ENCODE data around the gene GRAMD2A.

Gene GRAMD2A

DNA sequence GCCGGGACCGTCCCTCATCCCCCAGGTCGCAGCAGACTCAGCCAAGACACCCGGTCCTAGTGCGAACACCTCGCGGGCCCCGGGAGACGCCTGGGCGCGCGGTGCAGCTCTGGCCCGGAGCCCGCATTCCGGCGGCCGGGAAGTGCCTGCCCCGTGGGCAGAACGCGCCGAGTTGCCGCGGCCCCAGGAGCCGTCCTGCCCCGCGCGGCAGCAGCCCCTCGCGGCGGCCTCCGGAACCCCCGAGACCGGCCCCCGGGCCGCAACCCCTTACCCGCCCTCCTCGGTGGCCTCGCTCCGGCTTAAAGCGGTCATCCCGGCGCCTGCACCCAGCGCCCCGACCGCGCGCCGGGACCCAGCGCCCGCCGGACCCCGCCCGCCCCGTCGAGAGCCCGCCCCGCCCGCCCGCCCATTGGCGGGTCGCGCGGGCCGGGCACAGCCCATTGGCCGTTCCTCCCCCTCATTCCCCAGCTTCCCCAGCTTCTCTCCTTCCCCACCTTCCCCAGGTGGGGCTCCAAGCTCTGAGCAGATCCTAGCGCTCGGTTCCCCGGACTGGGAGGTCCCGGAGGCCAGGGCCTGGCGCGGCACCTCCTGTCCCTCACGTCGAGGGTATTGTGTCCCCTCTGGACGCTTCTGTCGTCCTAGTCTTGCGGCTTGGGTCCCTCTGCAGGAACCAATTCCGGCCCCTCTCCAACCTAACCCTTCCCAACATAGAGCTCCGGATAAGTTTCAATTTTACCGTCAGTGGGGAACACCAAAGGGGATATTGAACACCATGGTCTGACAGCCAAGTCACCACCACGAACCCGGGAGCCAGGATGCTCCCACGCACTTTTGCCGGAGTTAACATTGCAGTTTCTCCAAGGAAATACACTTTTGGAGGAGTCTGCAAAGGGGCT, at the start of gene GRAMD2A:
TSS of gene GRAMD2A (minus strand) at position 328 of the 896 bp plus-strand sequence.
- peak; percentile 93 for DNase-seq (ENCODE audit: low spot score)

DNA sequence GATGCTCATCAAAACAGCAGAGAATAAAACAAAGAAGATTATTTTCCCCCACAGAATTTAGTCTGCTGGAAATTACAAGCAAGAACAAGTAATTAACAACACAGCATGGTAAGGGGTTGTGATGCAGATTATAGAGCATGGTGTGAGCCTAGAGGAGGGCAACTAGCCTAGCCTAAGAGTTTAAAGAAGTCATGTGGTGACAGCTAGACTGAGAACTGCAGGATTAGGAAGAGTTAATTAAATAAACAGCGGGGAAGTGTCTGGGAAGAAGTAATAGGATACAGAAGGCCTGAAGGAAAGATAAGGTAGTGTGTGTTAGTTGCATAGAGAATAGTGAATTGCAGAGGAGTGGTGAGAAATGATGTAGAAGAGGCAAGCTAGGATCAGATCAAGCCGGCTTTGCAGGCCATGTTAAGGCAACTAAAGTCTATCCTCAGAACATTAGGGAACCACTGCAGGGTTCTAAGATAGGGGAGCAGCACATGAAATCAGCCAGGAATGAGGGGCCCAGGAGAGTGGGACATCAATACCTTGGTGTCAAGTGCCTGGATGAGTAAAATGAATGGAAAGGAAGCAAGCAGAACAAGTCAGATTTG, 45.3 kb upstream of the GRAMD2A start:
- DNase-seq (ENCODE audit: low spot score): peak; percentile 33

DNA sequence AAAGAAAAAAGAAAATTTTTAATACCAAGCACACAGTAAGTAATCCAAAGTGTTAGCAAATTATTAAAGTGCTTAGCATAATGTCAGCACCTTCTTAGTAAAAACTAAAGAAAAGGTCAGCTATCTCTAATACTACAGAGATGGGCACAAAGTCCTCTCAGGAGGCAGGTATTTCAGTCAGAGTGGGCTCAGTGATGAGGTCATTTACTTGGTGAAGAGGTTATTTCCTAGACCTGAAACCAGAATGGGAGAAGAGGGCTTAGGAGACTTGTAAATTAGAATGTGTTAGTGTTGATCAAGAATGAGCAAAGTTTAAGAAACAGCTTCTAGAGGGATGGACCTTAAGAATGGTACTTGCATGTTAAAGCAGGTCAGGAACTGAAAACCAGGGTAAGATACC, 42.1 kb upstream of the GRAMD2A start:
- no peak for DNase-seq (ENCODE audit: low spot score)

DNA sequence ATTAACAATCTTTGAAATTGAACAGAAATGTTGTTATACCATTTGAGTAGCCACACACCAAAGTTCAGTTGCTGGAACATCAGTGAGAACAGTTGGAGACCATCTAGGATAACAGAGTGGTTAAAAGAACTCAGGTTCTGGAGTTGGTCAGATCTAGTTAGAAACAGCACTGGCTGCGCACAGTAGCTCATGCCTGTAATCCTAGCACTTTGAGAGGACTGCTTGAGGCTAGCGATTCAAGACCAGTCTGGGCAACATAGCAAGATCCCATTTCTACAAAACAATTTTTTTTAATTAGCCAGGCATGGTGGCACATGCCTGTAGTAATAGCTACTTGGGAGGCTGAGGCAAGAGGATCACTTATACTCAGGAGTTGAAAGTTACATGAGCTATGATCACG, 41.0 kb upstream of the GRAMD2A start:
- no peak for DNase-seq (ENCODE audit: low spot score)

DNA sequence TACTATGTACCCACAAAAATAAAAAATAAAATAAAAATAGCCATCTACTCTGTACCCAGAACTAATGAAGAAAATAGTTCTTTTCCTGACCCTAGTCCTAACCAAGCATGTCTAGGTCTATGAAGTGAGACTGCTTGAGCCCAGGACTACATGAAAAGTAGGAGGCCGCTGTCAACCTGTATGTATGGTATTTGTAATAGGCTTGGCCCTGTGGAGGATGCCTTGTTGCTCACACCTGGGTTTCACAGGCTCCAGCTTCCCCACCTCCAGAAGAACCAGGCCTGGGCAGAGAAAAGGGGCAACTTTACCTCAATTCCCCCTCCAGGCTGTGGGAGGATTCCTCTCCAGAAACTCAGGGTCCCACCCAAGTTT, 40.3 kb upstream of the GRAMD2A start:
- no peak for DNase-seq (ENCODE audit: low spot score)

DNA sequence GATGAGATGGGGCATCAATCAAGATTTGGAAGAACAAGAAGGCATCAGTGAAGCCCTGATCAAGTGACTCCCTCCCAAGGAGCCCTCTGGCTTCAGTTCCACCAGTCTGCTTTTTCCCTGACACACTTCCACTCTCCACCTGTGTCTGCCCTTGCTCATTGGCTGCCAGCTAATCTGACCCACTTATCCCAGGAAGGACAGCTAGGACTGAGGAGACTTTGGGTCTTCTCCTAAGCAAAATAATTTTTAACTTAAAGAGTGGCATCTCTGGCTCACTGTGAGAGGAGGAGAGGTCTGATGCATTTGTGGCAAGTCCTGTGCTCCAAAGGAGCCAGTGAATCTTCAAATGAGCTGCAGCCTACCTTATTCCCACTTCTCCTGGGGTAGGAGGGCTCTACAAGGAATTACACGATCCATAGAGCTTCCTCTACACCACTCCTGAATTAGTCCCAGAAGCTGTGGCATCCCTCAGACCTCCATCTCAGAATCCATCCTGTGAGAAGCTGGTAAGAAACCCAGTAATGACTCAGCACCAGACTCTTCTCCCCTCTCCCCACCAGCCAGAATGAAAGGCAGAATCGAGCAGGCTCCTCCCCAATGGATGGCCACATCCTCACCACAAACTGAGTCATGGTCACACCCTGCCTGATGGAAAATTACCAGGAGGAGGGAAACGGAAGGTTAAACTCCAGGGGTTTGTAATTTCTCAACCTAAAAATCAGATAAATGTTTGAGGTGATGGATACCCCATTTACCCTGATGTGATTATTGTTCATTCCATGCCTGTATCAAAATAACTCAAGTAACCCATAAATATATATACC, 39.7 kb upstream of the GRAMD2A start:
- peak; percentile 51 for DNase-seq (ENCODE audit: low spot score)

DNA sequence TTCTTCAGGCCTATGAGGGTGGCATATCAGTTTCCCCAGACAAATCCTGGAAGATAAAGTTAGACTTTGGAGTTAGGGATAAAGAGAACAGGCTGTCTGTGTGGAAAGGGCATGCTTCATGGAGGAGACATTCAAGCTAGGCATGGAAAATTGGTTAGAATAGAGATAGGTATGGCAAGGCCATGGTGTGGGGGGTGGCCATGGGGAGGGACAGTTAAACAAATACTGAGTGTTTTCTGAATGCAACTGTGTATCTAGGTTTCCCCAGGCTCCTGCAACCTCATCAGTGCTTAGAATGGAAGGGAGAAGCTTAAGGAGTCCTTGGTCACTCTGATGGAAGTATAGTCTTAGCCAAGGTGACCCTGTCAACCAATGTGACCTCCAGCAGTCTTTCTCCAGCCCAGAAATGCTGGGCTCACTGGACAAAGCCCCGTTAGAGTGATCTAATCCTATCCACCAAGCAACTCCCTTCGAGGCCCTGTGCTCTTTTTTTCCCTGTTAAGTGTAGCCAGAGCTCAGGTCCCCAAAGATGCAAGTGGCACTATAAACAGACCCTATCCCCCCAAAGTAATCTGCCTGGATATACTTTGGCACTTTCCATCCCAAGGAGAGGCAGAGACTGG, 38.9 kb upstream of the GRAMD2A start:
- DNase-seq (ENCODE audit: low spot score): no peak

DNA sequence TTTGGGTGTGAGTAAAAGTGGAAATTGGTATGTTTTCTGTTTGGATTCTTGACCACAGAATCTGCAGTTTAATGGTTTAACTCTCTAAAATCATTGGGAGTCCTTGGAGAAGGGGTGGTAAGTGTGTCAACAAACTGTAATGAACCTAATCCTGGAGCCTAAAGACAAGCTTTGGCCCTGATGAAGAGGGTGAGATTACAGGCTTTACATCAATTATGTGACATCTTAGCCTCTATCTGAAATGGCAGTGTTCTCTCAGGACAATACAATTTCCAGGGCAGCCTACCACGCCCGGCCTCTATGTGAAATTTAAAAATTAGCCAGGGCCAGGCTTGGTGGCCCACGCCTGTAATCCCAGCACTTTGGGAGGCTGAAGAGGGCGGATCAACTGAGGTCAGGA, 37.7 kb upstream of the GRAMD2A start:
- no peak for DNase-seq (ENCODE audit: low spot score)

DNA sequence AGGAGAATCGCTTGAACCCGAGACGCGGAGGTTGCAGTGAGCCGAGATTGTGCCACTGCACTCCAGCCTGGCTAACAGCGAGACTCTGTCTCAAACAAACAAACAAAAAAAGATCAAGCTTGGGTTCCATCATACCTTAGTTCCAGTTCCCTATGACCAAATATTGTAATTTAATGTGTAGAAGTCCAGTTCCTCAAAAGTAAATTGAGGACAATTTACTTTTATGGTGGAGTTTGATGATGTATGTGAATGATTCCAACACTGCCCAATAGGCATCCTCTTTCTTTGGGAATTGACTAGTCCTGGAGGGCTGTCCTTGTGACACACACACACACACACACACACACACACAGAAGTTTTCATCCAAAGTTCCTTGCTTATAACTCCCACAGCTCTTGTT, 36.2 kb upstream of the GRAMD2A start:
- no peak for DNase-seq (ENCODE audit: low spot score)

DNA sequence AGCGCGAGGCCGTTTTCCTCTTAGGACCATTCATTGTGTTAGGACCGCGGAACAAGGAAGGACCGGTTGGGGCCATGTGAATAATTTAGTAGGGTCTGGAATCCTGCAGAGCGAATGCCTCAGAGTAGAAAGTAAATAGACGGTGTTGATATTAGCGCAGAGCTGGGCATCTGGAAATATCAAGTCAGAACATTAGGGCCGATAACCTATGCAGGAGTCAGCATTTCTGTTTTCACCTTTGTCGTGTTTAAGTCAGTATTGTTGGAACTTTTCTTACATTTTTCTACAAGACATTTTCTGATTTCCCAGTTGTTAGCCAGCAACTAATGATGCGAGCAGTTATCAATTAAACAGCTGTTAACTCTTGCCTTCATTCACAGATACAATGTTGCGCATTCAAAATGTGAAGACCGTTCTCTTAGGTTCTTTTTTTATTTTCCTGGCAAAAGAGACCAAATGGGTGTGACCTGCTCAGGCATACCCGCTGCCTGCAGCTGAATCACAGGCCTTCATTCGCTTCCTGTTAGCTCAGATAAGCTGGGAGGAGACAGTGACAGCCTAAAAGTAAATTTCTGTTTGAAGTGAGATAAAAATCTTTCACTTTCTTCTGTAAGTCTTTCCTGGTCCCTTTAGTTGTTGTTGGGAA, 34.4 kb upstream of the GRAMD2A start:
- peak; percentile 43 for DNase-seq (ENCODE audit: low spot score)

DNA sequence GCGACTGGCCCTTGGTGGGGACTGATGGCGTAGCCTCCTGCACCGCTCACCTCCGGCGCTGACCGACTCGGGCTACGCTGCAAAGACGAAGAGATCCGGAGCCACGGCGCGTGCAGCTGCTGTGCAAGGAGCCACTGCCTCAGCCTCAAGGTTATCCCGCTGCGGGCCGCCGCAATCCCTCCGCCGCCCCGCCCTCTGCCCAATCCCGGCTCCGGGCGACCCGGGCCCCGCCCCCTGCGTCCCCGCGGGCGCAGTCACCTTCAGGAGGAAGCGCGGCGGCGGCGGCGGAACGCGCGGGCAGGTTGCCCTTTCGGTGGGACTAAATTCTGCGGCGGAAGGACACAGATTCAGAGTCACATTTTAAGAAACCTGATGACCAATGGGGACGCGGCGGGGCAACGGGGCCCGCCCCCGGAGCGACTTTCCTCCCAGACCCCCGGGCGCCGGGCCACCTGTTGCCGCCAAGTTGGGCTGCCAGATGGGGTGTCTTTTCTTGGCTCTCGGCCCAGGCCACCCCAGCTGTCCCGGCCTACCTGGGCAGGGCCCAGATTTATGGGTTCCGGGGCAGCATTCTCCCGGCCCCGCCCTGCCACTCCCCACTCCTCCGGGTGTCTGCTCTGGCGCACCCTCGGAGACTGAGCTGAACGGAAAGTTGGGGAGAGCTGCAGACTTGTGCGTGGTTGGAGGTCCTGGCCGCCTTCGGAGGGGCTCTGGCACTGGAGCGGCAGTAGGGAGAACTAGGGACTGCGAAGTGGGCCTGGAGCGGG, 33.7 kb upstream of the GRAMD2A start, which contains the start of gene PKM:
TSS of gene PKM (minus strand) at position 125 of the 767 bp plus-strand sequence. CDS start 12,093 bp downstream, outside the sequence.
- peak; percentile 94 for DNase-seq (ENCODE audit: low spot score)

DNA sequence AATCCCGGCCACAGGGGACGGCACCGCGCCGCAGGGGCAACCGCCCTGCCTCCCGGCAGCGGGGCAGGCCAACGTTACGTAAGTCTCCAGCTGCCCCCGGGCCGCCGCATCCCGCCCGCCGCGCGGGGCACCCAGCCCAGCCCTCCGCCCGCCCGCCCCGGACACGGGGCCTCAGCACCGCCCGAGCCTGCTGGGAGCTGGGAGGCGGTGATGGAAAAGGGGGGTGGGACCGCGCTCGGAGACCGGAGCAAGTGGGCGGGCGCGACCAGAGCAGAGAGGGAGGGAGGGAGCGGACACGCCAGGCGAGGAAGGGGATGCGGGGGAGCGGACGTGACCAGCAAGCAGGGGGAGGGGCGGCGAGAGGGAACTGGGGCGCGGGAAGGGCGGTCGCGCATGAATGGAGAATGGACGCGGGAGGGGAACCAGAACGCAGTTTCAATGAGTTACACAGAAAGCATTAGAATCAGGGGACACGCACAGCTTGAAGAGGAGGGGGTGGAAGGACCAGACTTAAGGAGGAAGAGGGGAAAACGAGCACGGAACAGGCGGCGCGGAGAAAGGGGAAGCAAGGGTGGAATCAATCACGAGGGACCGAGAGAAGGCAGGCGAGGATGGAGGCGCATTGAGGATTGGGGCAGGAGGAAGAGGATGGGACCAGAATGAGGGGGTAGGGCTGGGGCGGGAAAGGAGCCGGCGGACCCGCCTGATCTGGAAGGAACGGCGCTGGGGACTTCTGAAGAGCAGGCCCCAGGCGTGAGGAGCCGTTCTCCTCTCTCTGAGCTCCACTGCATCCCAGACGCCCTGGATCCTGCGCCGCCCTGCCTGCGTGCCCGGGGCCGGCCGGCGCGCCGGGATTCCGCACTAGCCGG, 32.8 kb upstream of the GRAMD2A start:
- peak; percentile 80 for DNase-seq (ENCODE audit: low spot score)

DNA sequence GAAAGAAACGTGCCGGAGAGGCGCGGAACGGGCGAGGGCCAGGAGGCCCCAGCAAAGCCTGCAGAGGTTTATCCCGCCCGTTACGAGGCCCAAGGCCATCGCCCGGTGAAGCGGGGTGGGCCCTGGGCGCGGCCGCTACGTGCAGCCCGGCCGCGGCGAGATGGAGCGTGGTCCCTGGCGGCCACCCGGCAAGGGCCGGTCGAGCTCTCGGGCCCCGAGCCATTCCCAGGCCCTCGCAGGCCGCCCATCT, 32.3 kb upstream of the GRAMD2A start:
- DNase-seq (ENCODE audit: low spot score): no peak

DNA sequence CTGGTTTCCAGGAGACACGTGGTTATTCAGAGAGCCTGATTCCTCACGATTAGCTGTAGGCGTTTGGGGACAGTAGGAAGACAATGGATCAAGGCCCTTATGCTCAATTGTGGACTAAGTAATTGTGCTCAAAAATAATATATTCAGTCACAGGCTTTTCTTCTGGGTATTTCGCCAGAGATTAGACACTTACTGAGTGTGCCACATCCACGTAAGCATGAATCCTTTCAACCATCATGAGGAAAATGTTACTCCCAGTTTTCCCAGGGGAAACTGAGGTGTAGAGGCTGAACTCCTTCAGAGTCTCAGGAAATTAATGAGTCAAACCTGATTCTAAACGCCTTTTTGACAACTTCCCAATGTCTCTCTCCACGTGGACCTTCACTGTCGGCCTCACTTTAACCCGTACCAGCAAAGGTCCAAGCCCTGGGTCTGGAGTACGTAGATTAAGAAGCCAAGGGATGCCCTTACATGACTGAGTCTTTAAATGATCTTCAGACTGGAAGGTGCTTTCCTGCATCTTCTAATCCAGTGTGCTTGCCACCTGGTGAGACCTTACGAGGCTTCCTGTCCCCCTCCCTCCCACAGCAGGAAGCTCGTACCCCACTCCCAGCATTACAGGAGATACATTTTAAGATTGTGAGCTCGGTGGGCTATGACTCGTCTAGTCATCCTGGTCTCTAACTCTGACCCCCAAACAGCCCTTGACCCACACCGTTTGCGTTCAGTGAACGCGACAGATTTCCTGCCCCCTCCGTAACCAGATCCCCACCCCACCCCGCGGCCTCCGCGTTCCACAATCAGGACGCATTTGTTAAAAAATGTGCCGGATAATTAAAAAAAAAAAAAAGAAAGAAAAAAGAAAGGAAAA, 31.7 kb upstream of the GRAMD2A start:
- DNase-seq (ENCODE audit: low spot score): no peak

DNA sequence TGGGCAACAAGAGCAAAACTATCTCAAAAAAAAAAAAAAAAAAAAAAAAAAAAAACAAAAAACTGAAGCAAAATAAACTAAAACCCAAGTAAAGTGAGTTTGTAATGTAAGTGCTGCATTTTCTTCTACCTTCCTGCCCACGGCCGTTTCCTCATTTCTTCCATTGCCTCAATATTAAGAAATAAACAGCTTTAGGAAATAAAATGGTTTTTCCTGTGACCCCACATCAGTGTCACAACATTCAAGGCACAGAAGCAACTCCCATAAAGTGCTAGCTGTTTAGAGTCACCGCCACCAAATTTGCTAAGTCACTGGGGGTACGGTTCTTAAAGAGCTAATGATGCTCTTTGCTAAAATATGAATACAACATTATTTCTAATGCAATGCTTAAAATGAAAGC, 30.1 kb upstream of the GRAMD2A start:
- DNase-seq (ENCODE audit: low spot score): no peak

DNA sequence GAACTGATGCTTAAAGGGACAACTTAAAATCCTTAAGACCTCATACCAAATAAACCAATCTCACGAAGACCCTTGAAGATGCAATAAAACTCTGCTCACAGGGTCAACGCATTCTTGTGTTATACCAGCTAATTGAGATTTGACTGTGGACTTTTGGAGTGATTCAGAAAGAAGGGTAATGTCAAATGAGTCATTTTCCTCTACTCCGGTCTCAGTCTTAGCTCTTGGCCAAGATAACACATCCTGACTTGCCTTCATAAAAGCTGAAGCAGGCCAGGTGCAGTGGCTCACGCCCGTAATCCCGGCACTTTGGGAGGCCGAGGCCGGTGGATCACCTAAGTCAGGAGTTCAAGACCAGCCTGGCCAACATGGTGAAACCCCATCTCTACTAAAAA, 29.6 kb upstream of the GRAMD2A start:
- no peak for DNase-seq (ENCODE audit: low spot score)

DNA sequence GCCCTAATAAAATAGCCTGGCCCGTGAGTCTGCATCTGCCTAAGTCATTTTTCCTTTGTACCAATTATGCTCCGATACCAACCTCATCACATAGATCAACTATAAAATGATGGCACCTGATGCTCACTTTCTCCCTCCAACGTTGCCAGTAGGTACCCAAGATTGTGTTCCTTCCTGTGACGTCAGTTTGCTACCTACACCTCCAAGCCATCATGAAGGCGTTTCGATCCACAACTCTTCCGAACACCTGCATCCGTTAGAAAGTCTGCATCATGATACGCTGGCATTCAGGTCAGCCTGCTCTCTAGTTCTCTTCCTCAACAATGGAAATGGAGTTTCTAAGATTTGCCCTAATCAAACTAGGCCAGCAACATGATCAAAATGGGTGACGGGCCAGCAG, 25.7 kb upstream of the GRAMD2A start:
- DNase-seq (ENCODE audit: low spot score): no peak

DNA sequence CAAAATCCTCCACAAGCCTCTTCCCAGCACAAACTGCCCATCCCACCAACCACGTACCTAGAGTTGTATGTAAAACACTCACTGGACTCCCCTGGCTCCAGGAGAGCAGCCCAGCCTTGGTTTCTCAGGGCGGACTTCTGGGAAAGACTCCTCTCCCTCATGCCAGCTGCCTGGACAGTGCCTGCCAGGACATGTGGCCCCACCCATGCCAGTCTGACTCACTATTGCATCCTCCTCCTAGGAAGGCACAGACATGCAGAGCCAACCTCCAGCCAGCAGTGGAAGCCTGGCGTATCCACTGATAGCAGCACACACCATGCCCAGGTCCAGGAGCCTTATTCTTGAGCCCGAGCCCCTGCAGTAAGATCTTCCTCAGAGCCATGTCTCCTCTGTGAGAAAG, 24.8 kb upstream of the GRAMD2A start:
- DNase-seq (ENCODE audit: low spot score): no peak

DNA sequence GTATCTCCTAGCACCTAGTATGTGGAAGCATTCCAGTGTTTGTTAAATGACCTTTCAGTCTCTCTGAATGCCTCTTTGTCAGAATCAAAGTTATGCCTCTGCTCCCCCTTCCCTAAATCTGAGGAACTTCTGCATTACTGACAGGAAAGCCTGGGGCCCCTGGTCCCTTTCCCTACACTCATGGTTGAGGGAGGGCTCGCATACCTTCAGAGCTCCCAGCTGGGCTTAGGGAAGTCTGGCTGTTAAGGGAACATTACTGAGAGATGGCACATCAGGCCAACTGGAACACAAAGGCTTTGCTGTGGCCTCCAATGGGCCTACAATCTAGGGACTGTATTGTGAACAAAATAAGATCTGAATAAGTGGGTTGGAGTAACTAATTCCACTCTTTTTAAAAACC, 23.1 kb upstream of the GRAMD2A start:
- no peak for DNase-seq (ENCODE audit: low spot score)

Measured in iPS-NIHi11 (cell line).